GM18873 (cell line): Measurements from ENCODE around the gene MRO.
"Not testable (repeated sequence)": the region's sequence is repeated elsewhere in the genome, so short reads cannot be mapped to it uniquely, and the experiment has no call there.

Experiments
- ATAC-seq: cut with Tn5 transposase; IDR thresholded peaks from one replicate; pipeline ENCODE4 v1.9.1; 2021; ENCODE audit warnings: mild to moderate bottlenecking, moderate library complexity, moderate number of reproducible peaks; ENCODE audit not compliant: unreplicated experiment, low FRiP score

The MRO gene

DNA sequence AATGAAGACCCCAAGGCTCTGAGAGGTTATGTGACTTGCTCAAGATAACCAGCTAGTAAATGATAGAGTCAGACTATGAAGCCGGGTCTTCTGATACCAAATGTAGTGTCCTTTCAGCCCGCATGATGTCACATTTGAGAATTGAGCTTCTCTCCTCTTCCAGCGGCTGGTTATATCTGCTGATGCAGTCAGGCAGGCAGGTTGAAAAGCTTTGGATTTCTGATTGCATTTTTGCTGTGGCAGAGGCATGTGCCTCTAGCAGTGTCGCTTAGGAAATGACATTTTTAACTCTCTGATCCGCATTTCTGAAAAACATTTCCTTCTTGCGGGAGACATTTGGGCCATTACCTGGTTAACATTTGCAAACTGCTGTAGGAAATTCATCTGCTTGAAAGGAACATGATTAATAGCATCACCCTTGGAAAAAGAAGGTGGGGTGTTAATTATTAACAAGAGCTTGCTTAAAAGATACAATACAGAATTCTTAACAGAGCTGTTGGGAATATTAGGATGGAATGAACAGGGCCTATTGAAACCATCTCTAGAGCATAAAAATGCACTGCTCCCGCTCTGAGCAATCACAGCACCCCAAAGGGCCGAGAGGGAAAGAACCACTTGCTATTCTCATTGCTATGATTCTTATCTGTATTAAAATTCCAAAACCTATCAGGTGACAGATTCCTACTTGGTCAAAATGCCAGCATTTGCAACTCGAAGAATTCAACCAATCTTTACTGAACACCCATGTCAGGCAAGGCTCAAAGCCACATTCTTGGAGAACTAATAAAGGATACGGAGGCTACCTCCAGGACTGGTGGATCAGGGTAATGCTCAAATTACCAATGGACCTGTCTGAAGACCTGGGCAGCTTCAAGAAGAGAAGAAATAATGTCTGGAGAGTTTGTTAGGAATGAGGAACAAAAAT, 25.9 kb downstream of the MRO start:
- no peak for ATAC-seq

DNA sequence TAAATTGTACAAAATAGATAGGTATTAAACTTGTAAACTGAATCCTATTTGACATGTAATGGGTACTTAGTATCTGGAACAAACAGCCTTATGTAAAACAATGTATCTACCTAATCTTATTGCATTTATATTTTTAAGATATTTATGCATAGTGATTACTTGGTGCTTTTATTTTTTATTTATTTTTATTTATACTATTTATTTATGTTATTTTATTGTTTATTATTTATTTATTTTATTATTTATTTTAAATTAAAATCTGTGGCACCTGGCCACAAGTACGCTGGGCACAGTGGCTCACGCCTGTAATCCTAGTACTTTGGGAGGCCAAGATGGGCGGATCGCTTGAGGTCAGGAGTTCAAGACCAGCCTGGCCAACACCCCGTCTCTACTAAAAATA, 26.9 kb downstream of the MRO start:
- no peak for ATAC-seq

DNA sequence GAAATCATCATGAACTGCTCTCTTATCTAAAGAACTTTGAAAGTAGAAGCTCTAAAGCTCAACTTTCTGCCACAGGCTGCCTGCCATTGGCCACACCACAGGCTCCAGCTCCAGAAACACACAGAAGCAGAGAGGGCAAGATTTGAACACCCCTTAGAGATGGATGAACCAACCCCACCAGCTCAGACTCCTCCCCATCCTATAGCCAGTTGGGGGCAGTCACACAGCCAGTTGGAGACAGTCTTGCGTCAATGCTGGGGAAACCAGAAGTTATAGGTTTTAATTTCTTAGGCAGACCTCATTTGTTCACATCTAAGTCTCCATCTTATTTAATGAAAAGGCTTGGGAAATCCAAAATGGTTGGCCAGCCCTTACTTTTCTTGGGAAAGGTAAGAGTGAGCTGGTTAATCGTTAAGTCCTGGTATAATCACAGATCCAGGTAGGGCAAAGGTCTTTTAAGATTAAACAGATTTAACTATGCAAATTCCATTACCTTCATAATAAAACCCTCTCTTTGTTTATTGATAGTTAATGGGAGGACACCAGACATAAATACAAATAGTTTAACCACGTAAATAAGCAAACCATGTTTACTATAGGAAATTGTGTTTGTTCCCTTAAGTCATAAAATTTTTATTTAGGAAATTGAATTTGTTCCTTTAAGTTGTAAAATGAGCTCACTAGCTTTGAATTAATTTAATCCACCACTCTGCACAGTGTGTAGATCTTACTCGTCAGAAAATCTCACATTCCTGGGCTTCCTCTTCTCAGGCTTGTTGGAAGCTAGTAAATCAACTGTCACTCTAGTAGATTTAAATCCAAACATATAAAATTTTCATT, 28.0 kb downstream of the MRO start:
- ATAC-seq: no peak

DNA sequence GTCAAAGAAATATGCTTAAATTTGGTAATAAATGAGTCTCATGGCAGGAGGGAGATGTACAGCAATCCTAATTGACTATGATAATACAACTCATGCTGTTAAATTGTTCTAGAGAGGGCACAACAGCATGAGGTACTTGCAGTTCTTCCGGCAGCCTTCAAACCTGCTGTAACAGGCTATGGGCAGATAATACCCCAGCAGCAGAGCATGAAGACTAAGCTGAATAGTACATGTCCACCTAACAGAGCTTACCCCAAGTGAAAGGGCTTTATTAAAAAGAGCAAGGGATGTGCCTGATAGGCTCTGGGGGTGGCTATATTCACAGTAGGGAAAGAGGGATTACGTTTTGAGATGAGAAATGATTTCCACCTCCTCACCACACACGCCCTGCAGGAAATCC, 28.9 kb downstream of the MRO start:
- no peak for ATAC-seq

DNA sequence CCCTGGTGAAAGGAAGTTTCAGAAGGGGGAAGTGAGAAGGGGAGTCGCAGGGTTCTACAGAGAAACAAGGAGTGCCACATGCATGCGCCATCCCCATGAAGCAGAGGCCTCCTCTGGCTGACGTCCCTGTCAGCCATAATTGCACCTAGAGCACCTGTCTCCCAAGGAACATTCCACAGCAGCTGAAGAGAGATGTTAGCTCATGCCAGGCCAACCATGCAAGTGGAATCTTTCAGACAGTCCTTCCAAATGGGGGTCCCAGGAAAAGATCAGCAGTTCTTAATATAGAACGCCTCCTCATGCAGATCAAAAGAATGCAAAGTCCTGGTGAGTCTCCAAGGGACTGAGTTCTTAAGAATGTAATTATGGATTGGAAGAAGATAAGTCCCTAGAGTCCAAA, 29.6 kb downstream of the MRO start:
- ATAC-seq: no peak

DNA sequence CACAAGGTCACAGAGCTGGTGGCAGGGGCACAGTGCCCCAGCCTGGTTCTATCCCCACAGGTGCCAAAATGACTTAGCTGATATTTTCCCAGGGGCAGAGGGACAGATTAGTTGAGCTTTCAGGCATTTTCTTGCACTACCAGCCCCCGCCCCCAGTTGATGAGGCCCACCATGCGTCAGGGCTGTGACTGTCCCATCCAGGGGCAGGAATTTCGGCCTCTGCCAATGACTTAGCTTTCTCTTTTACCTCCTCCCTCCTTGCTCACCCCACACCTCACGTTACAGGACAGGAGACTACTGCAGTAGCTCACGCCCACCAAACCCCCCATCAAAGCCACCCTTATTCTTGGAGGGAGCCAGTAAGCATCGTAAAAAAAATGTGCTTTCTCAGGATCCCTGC, 31.5 kb downstream of the MRO start:
- no peak for ATAC-seq

DNA sequence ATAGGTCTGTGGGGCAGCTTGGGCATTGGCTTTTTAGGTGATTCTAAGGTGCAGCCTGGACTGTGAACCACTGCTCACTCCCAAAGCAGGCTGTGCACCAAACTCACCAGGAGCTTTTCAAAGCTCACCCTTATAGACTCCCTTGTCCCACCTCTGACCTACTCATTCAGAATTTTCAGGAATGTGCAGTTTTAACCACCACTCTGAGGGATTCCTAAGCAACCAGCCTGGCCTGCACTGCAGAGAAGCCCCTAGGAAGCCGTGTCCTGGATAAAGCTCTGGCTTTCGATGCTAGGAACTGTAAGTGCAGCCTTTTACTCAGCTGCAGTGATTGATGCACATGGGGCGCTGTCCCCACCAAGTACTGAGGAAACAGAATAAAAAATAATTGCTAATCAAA, 33.0 kb downstream of the MRO start:
- no peak for ATAC-seq

DNA sequence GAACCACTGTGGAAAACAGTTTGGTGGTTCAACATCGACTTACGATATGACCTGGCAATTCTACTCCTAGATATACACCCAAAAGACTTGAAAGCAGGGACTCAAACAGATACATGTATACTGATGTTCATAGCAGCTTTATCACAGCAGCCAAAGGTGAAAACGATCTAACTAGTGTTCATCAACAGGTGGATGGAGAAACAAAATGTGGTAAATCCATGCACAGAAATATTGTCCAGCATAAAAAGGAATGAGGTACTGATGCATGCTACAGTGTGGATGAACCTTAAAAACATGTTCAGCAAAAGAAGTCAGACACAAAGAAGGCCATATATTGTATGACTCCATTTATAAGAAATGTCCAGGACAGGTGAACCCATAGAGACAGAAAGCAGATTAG, 36.3 kb downstream of the MRO start:
- ATAC-seq: no peak

DNA sequence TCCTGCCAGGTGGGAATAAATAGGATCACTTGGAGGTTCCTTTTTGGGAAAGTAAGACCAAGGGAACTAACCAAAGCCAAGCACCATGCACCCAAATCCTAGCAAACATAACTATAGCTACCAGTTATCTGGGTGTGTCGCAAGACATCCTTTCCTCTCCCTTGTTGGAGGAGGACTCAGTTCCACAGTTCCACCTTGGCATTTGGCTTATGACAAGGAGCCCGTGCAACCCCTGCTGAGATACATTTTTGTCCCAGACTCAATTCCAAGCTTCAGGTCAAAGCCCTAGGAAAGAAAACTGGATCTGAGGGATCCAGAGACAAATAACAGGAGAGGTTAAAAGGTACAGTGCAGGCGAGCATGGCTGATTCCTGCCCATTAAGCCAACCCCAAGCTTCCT, 40.8 kb downstream of the MRO start:
- not testable (repeated sequence) for ATAC-seq

DNA sequence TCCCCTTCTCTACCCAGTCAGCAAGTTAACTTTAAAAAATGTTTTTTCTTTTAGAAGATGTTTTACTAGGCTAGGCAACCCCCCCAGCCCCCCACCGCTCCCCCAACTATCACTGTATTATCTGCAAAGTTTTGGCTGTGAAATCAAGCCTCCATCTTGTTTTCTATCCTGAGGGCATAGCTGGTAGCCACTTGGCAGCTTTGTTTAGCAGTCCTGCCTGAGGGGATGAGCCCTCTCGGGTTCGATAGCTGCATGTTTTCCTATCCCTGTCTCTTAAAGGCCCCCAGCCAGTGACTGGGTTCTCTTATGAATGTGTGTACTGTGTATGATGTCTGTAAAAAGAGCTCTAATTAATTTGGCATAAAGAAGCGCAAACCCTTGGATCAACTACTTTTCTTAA, 43.4 kb downstream of the MRO start:
- no peak for ATAC-seq

DNA sequence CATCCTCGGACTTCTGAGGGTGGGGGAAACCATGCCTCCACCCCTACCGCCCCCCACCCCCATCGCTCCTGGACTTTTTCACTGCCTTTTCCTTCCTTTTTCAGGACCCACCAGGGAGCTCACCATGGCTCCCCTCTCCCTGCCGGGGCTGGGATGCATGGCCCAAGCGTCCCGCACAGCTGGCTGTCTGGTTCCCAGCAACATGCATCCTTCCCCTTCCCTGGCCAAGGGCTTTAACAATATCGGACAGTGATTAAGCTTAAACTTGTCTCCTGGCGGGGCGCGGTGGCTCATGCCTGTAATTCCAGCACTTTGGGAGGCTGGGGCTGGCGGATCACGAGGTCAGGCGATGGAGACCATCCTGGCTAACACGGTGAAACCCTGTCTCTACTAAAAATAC, 44.1 kb downstream of the MRO start:
- ATAC-seq: no peak

DNA sequence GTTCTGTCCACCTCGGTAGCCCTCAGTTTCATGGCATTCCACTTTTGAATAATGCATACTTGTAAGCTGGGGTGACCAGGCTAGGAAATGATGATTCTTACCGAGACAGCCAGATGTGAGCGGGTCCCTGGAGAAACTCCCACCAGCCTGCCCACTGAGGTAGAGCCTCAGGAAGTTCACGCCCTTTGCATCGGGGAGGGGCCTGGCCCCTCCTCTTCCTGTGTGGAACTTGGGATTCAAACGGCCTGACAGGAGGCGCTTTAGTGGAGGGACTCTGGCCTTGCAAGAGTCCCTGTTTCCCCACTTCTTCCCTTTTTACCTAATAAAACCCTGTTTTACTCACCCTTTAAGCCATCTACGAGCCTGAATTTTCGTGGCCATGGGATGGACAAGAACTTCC, 44.6 kb downstream of the MRO start:
- ATAC-seq: no peak

DNA sequence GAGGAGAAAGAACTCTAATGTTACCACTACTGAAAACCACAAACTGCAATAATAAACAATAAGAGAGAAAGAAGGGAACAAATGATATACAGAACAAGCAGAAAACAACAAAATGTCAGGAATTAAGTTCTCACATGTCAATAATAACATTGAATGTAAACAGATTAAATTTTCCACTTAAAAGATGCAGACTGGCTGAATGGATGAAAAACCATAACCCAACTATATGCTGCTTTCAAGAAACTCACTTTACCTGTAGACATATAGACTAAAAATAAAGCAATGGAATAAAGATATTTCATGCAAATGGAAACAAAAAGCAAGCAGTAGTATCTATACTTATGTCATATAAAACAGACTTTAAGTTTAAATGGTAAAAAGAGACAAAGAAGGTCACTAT, 50.4 kb downstream of the MRO start:
- no peak for ATAC-seq

DNA sequence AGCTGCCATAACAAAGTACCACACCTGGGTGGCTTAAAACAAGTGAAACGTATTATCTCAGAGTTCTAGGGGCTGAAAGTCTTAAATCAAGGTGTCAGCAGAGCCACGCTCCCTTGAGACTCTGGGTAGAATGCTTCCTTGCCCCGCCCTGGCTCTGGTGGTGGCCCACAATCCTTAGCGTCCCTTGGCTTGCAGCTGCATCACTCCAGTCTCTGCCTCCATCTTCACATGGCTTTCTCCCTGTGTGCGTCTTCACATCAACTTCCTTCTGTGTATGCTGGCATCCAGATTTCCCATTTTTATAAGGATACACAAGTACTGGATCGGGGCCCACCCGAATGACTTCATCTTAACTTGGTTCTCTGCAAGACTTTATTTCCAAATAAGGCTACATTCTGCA, 62.5 kb downstream of the MRO start:
- ATAC-seq: no peak

DNA sequence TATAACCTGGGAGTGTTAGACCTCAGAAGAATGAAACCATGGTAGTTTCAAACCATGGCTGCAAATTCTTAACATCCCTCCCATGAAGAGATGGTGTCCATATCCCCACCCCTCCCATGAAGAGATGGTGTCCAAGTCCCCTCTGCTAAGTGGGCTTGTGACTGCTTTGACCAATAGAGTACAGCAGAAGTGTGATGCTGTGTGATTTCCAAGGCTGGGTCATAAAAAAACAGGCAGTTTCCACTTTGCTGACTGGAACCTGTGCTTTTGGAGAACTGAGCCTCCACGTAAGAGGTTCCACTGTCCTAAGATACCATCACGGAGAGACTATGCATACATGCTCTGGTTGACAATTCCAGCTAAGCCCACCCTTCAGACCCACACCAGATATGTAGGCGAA, 65.5 kb downstream of the MRO start:
- no peak for ATAC-seq

DNA sequence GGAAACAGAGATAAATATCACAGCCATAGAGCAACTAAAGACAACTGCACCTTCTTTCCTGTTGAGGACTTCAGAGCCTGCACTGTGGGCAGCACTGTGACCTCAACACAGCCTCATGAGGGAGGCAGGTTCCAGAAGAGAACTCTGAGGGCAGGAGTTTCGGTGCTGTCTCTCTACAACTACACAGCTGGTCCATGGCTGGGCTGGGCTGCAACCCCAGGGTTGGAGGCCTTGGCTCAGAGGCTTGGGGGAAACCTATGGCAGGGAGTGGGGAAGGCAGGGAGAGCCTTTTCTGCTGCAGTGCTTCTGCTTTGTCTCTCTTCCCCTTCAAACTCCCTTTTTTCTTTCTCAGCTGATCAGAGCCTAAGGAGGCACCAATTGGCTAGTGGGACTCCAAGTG, 66.5 kb downstream of the MRO start:
- no peak for ATAC-seq

DNA sequence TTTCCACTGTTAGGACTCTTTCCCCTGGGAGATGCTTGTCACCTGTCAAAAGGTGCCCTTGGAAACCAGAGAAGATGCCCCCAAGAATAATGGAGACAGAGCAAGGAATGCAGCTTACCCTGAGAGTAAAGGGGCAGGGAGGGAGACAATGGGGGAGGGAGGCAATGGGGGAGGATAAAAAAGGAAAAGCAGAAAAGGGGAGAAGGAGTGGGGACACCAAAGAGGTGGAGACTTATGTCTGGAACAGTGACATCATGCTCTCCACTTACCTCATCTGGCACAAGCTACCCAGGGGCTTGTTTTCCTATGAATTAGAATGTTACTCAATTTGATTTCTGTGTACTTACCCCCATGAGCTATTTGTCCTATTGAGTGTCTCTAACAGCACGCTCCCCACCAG, 67.9 kb downstream of the MRO start:
- no peak for ATAC-seq

DNA sequence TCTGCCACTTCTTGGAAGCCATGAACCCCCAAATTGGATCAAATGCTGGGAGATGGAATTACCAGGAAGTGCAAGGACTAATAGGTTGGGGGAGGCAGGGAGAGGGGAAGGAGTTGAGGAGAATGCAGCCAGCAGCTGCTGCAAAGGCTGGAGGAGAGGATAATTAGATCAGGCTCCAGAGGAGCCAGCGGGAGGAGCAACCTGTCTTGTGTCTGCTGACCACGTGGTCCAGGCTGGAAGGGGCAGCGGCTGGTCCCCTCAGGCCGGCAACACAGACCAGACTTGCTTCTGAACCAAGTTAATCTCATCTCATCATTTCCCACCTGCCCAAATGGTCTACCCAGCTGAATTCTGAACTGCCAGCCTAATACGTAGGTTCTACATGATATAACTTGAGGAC, 68.3 kb downstream of the MRO start:
- no peak for ATAC-seq

DNA sequence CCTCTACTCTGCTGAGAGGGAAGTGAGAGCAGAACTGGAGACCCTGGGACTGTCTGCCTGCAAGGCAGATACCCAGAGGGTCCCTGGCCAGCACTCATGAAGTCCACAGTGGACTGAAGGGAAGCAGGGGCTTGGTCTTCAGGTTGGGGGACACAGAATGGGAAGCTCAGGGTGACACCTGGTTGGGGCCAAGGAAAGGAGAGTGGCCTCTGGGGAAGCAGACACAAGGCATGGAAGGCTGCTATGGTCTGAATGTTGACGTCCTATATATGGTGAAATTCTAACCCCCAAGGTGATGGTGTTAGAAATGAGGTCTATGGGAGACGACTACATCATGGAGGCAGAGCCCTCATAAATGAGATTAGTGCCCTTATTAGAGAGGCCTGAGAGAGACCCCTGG, 69.3 kb downstream of the MRO start:
- ATAC-seq: no peak

DNA sequence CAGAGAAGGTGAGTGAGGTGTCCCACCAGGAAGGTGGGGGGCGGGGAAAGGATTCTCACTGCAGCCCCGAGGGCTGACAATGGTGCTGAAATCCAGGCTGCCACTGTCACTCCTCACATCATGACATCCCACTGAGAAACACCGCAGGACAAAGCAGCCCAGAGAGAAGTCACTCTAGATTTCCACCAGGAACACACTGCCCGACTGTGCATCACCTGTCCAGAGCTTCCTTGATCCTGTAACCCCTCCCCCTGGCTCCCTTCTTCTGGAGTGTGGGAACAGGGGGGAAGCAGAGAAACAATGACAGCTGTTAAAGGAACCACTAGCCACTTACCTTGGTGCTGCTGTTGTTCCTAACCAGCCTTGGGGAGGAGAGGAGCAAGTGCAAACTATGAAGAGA, 69.9 kb downstream of the MRO start:
- ATAC-seq: no peak

DNA sequence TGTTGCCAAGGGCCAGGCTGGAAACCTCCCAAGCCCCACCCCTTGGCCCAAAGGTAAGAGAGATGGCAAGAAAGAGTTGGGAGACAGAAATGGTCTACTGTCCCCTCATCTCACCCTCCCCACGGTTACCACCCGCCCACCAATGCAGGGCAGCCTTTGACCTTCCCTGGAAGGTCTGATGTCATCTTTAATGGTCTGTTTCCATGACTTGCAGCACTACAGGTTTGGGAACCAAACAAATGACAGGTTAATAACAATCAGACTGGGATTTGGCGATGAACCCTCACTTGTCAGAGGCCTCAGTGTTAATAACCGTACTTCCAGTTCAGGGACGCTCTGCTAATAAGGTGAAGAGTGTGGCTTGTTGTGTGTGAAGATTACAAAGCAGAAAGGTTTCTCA, 70.4 kb downstream of the MRO start:
- ATAC-seq: no peak
